ENCODE data around the gene RNU1-4.
"Not testable (repeated sequence)": the region's sequence is repeated elsewhere in the genome, so short reads cannot be mapped to it uniquely, and the experiment has no call there.

The RNU1-4 gene

GRCh38 chr1:16709659-16710087 is 30.6 kb upstream of the RNU1-4 start:
- H3K27ac ChIP-seq (ENCODE audit: low read depth in 2 of 2, low read length in 2 of 2); H3K27me3 ChIP-seq (ENCODE audit: control insufficient read depth in 2 of 2, insufficient read depth in 2 of 2, low read length in 2 of 2); H3K9ac ChIP-seq (ENCODE audit: low read depth in 1 of 2, low read length in 2 of 2); H3K9me3 ChIP-seq (ENCODE audit: control insufficient read depth in 2 of 2, low read length in 2 of 2); H3K36me3 ChIP-seq (ENCODE audit: control insufficient read depth in 2 of 2, insufficient read depth in 2 of 2, low read length in 2 of 2); H3K4me1 ChIP-seq (ENCODE audit: control insufficient read depth in 2 of 2, insufficient read depth in 2 of 2, low read length in 2 of 2); H3K4me3 ChIP-seq (ENCODE audit: low read length in 2 of 2): not testable (repeated sequence)

- not testable (repeated sequence) for H3K27me3 ChIP-seq (ENCODE audit: control insufficient read depth in 2 of 2, insufficient read depth in 2 of 2, low read length in 2 of 2); H3K4me3 ChIP-seq (ENCODE audit: low read length in 2 of 2); H3K9ac ChIP-seq (ENCODE audit: low read depth in 1 of 2, low read length in 2 of 2); H3K9me3 ChIP-seq (ENCODE audit: control insufficient read depth in 2 of 2, low read length in 2 of 2); H3K36me3 ChIP-seq (ENCODE audit: control insufficient read depth in 2 of 2, insufficient read depth in 2 of 2, low read length in 2 of 2); H3K4me1 ChIP-seq (ENCODE audit: control insufficient read depth in 2 of 2, insufficient read depth in 2 of 2, low read length in 2 of 2); H3K27ac ChIP-seq (ENCODE audit: low read depth in 2 of 2, low read length in 2 of 2)
Observed at GRCh38 chr1:16710618-16711017, 29.7 kb upstream of the RNU1-4 start.

GRCh38 chr1:16712131-16712530 is 28.2 kb upstream of the RNU1-4 start:
- H3K4me1 ChIP-seq (ENCODE audit: control insufficient read depth in 2 of 2, insufficient read depth in 2 of 2, low read length in 2 of 2); H3K27me3 ChIP-seq (ENCODE audit: control insufficient read depth in 2 of 2, insufficient read depth in 2 of 2, low read length in 2 of 2); H3K36me3 ChIP-seq (ENCODE audit: control insufficient read depth in 2 of 2, insufficient read depth in 2 of 2, low read length in 2 of 2); H3K27ac ChIP-seq (ENCODE audit: low read depth in 2 of 2, low read length in 2 of 2); H3K4me3 ChIP-seq (ENCODE audit: low read length in 2 of 2); H3K9me3 ChIP-seq (ENCODE audit: control insufficient read depth in 2 of 2, low read length in 2 of 2); H3K9ac ChIP-seq (ENCODE audit: low read depth in 1 of 2, low read length in 2 of 2): not testable (repeated sequence)

- H3K9me3 ChIP-seq (ENCODE audit: control insufficient read depth in 2 of 2, low read length in 2 of 2); H3K4me3 ChIP-seq (ENCODE audit: low read length in 2 of 2); H3K27me3 ChIP-seq (ENCODE audit: control insufficient read depth in 2 of 2, insufficient read depth in 2 of 2, low read length in 2 of 2); H3K27ac ChIP-seq (ENCODE audit: low read depth in 2 of 2, low read length in 2 of 2); H3K9ac ChIP-seq (ENCODE audit: low read depth in 1 of 2, low read length in 2 of 2); H3K4me1 ChIP-seq (ENCODE audit: control insufficient read depth in 2 of 2, insufficient read depth in 2 of 2, low read length in 2 of 2); H3K36me3 ChIP-seq (ENCODE audit: control insufficient read depth in 2 of 2, insufficient read depth in 2 of 2, low read length in 2 of 2): not testable (repeated sequence)
Observed at GRCh38 chr1:16712582-16712981, 27.7 kb upstream of the RNU1-4 start.

GRCh38 chr1:16712984-16713383 is 27.3 kb upstream of the RNU1-4 start:
- H3K36me3 ChIP-seq (ENCODE audit: control insufficient read depth in 2 of 2, insufficient read depth in 2 of 2, low read length in 2 of 2); H3K27ac ChIP-seq (ENCODE audit: low read depth in 2 of 2, low read length in 2 of 2); H3K4me3 ChIP-seq (ENCODE audit: low read length in 2 of 2); H3K9me3 ChIP-seq (ENCODE audit: control insufficient read depth in 2 of 2, low read length in 2 of 2); H3K9ac ChIP-seq (ENCODE audit: low read depth in 1 of 2, low read length in 2 of 2); H3K4me1 ChIP-seq (ENCODE audit: control insufficient read depth in 2 of 2, insufficient read depth in 2 of 2, low read length in 2 of 2); H3K27me3 ChIP-seq (ENCODE audit: control insufficient read depth in 2 of 2, insufficient read depth in 2 of 2, low read length in 2 of 2): not testable (repeated sequence)

- not testable (repeated sequence) for H3K9ac ChIP-seq (ENCODE audit: low read depth in 1 of 2, low read length in 2 of 2); H3K27me3 ChIP-seq (ENCODE audit: control insufficient read depth in 2 of 2, insufficient read depth in 2 of 2, low read length in 2 of 2); H3K9me3 ChIP-seq (ENCODE audit: control insufficient read depth in 2 of 2, low read length in 2 of 2); H3K4me1 ChIP-seq (ENCODE audit: control insufficient read depth in 2 of 2, insufficient read depth in 2 of 2, low read length in 2 of 2); H3K4me3 ChIP-seq (ENCODE audit: low read length in 2 of 2); H3K27ac ChIP-seq (ENCODE audit: low read depth in 2 of 2, low read length in 2 of 2); H3K36me3 ChIP-seq (ENCODE audit: control insufficient read depth in 2 of 2, insufficient read depth in 2 of 2, low read length in 2 of 2)
Observed at GRCh38 chr1:16713480-16713879, 26.8 kb upstream of the RNU1-4 start.

GRCh38 chr1:16716691-16717335 is 23.5 kb upstream of the RNU1-4 start:
- H3K27ac ChIP-seq (ENCODE audit: low read depth in 2 of 2, low read length in 2 of 2) = no peak overlapping the region
- H3K36me3 ChIP-seq (ENCODE audit: control insufficient read depth in 2 of 2, insufficient read depth in 2 of 2, low read length in 2 of 2) = no peaks in the 10 kb centered on the region
- no peaks in the 10 kb centered on the region for H3K9me3 ChIP-seq (ENCODE audit: control insufficient read depth in 2 of 2, low read length in 2 of 2)
- H3K9ac ChIP-seq (ENCODE audit: low read depth in 1 of 2, low read length in 2 of 2) = no peak overlapping the region
- H3K27me3 ChIP-seq (ENCODE audit: control insufficient read depth in 2 of 2, insufficient read depth in 2 of 2, low read length in 2 of 2) = no peaks in the 10 kb centered on the region
- no peaks in the 10 kb centered on the region for H3K4me1 ChIP-seq (ENCODE audit: control insufficient read depth in 2 of 2, insufficient read depth in 2 of 2, low read length in 2 of 2)
- no peak overlapping the region for H3K4me3 ChIP-seq (ENCODE audit: low read length in 2 of 2)

- Histone ChIP-seq H3K4me1 (ENCODE audit: control insufficient read depth in 2 of 2, insufficient read depth in 2 of 2, low read length in 2 of 2) (no peaks in the 10 kb centered on the region), H3K27ac (ENCODE audit: low read depth in 2 of 2, low read length in 2 of 2) (no peak overlapping the region), H3K36me3 (ENCODE audit: control insufficient read depth in 2 of 2, insufficient read depth in 2 of 2, low read length in 2 of 2) (no peaks in the 10 kb centered on the region), H3K4me3 (ENCODE audit: low read length in 2 of 2) (no peak overlapping the region), H3K9me3 (ENCODE audit: control insufficient read depth in 2 of 2, low read length in 2 of 2) (no peaks in the 10 kb centered on the region), H3K9ac (ENCODE audit: low read depth in 1 of 2, low read length in 2 of 2) (no peak overlapping the region), H3K27me3 (ENCODE audit: control insufficient read depth in 2 of 2, insufficient read depth in 2 of 2, low read length in 2 of 2) (no peaks in the 10 kb centered on the region)
Observed at GRCh38 chr1:16717336-16718098, 22.8 kb upstream of the RNU1-4 start.

GRCh38 chr1:16718099-16718907 is 22.0 kb upstream of the RNU1-4 start:
- not testable (repeated sequence) for H3K27me3 ChIP-seq (ENCODE audit: control insufficient read depth in 2 of 2, insufficient read depth in 2 of 2, low read length in 2 of 2); H3K9ac ChIP-seq (ENCODE audit: low read depth in 1 of 2, low read length in 2 of 2); H3K9me3 ChIP-seq (ENCODE audit: control insufficient read depth in 2 of 2, low read length in 2 of 2); H3K36me3 ChIP-seq (ENCODE audit: control insufficient read depth in 2 of 2, insufficient read depth in 2 of 2, low read length in 2 of 2); H3K4me3 ChIP-seq (ENCODE audit: low read length in 2 of 2); H3K4me1 ChIP-seq (ENCODE audit: control insufficient read depth in 2 of 2, insufficient read depth in 2 of 2, low read length in 2 of 2); H3K27ac ChIP-seq (ENCODE audit: low read depth in 2 of 2, low read length in 2 of 2)

- Histone ChIP-seq H3K36me3 (ENCODE audit: control insufficient read depth in 2 of 2, insufficient read depth in 2 of 2, low read length in 2 of 2) (no peaks in the 10 kb centered on the region), H3K4me1 (ENCODE audit: control insufficient read depth in 2 of 2, insufficient read depth in 2 of 2, low read length in 2 of 2) (no peaks in the 10 kb centered on the region), H3K27me3 (ENCODE audit: control insufficient read depth in 2 of 2, insufficient read depth in 2 of 2, low read length in 2 of 2) (no peaks in the 10 kb centered on the region), H3K27ac (ENCODE audit: low read depth in 2 of 2, low read length in 2 of 2) (no peak overlapping the region), H3K4me3 (ENCODE audit: low read length in 2 of 2) (no peak overlapping the region), H3K9me3 (ENCODE audit: control insufficient read depth in 2 of 2, low read length in 2 of 2) (no peaks in the 10 kb centered on the region), H3K9ac (ENCODE audit: low read depth in 1 of 2, low read length in 2 of 2) (no peak overlapping the region)
Observed at GRCh38 chr1:16718908-16719533, 21.3 kb upstream of the RNU1-4 start.
